SHP77 (cell line): ENCODE measurements around the gene C12orf76.
"Not testable (repeated sequence)": the region's sequence is repeated elsewhere in the genome, so short reads cannot be mapped to it uniquely, and the experiment has no call there.

ENCODE experiments used
- DNase-seq, 2 experiments: peaks; one replicate each; lab custom pipeline; 2025; lab: John Stamatoyannopoulos, UW

The C12orf76 gene

DNA sequence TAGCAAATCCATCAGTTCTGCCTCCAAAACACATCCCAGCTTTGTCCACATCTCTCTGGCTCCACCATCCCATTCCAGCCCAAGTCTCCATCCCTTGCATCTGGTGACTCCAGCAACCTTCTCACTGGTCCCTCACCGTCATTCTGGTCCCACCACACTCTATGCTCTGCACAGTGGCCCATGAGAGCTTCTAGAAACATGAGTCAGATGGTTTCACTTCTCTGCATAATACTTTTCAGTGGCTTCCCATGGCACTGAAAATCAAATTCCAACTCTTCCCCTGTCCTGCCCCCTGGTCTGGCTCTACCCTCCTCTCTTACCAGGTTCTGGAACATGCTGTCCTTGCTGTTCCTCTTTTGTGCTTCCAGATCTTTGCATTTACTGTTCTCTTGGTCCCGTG, 17.2 kb upstream of the C12orf76 start:
- no peak for DNase-seq

- DNase-seq: no peak
Observed at GRCh38 chr12:110062241-110062640, 13.9 kb upstream of the C12orf76 start.

DNA sequence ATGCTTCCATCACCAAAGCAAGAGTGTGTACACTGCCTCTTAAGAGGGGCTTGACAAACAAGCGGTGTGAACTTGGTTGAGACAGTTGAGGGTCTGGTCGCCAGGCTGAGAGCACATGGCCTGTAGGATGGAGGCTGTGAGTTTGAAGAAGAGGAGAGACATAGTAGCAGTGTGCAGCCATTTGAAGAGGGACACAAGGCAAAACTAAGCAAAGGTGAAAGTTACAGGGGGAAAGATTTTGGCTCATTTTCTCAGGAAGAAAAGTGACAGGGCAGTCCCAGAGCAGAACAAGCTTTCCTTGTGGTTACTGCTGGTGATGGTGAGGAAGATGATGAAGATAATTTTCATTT, 11.3 kb upstream of the C12orf76 start:
- no peak for DNase-seq

DNA sequence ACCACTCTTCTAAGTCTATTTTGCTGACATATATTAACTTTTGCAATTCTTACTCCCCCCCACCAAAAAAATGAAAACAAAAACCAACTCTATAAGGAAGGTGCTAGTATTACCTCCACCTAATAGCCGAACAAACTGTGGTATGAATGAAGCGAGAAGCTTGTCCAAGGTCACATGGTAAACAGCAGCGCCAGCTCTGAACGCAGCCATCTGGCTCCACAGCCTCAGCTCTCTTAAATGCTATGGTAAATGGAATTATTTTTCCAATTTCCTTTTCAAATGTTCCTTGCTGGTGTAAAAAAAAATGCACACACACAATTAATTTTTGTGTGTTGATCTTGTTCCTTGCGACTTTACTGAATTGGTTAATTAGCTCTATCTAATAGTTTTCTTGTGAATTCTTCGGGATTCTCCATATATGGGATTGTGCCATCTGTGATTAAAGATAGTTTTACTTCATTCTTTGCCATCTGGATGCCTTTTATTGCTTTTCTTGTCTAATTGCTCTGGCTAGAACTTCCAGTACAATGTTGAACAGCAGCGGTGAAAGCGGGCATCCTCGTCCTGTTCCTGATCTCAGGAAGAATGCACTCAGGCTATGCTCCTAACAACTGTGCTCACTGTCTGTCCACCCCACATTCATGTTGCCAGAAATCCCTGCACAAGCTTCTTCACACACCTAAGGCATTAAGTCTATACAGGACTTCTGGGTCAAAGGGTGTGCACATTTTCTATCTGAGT, 10.7 kb upstream of the C12orf76 start:
- no peak for DNase-seq

GRCh38 chr12:110056643-110057042, 8.3 kb upstream of the C12orf76 start:
- DNase-seq: not testable (repeated sequence)

DNA sequence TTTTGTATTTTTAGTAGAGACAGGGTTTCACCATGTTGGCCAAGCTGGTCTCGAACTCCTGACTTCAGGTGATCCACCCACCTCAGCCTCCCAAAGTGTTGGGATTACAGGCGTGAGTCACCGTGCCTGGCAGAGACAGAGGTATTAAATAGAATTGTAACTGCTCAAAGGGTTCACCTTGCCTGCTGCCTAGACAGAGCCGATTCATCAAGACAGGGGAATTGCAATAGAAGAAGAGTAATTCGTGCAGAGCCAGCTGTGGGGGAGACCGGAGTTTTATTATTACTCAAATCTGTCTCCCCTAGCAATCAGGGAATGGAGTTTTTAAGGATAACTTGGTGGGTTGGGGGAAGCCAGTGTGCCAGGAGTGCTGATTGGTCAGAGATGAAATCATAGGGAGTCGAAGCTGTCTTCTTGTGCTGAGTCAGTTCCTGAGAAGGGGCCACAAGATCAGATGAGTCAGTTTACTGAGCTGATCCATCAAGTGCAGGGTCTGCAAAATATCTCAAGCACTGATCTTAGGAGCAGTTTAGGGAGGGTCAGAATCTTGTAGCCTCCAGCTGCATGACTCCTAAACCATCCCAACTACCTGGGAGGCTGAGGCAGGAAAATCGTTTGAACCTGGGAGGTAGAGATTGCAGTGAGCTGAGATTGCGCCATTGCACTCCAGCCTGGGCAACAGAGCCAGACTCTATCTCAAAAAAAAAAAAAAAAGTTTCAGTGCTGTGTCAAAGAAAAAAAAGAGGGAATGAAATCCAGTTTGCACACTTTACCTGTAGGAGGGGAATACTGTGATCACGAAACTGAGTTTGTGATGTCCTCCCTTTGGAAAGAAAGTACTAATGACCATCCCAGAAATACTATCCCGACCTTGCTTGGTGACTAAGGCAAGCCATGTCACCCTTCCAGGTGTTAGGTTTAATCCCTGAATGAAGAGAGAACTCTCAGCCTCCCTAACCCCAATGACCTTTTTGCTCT, 7.3 kb upstream of the C12orf76 start:
- DNase-seq: not testable (repeated sequence)

DNA sequence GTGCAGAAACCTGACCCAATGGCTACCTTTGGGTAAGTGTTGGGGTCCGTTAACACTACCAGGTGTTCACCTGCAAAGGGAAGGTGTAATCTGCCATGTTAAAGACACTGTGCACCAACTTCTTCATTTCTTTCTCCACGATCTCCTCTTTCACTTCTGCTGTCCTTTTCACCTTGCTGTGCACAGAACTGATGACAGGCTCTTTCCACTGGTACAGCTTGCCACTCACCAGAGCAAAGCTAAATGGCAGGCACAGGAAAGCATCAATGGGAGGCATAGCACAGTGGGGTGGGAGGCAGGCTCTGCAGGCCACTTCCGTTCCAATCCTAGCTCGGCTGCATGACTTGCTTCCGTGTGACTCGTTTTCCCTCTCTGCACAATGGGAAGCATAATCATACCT, 2.6 kb upstream of the C12orf76 start:
- DNase-seq: no peak

DNA sequence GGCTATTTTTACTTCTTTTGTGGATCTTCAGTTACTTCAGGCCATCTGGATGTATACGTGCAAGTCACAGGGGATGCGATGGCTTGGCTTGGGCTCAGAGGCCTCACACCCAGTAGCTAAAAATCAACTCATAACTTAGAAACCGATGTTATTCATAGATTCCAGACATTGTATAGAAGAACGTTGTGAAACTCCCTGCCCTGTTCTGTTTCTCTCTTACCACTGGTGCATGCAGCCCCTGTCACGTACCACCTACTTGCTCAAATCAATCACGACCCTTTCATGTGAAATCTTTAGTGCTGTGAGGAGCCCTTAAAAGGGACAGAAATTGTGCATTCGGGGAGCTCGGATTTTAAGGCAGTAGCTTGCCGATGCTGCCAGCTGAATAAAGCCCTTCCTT, 1.3 kb upstream of the C12orf76 start:
- DNase-seq: not testable (repeated sequence)

DNA sequence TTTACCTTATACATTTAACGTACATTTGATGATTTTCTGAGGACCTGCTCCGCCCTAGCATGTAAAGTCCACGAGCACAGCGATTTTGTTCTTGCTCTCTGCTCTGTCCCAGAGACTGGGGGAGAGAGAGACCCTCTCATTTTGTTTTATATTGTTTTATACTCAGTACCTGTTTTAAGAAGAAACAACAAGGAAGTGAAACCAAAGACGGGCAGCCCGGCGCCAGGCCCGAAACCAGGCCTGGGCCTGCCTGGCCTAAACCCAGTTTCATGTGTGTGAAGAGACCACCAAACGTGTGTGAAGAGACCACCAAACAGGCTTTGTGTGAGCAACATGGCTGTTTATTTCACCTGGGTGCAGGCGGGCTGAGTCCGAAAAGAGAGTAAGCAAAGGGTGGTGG, 712 bp upstream of the C12orf76 start:
- not testable (repeated sequence) for DNase-seq

GRCh38 chr12:110047297-110047940, 903 bp downstream of the C12orf76 start:
- DNase-seq: no peak

GRCh38 chr12:110046451-110047187, 1.7 kb downstream of the C12orf76 start:
- DNase-seq: no peak

- DNase-seq: peak; percentile 43 to 68
Observed at GRCh38 chr12:110042264-110042663, 6.1 kb downstream of the C12orf76 start.

DNA sequence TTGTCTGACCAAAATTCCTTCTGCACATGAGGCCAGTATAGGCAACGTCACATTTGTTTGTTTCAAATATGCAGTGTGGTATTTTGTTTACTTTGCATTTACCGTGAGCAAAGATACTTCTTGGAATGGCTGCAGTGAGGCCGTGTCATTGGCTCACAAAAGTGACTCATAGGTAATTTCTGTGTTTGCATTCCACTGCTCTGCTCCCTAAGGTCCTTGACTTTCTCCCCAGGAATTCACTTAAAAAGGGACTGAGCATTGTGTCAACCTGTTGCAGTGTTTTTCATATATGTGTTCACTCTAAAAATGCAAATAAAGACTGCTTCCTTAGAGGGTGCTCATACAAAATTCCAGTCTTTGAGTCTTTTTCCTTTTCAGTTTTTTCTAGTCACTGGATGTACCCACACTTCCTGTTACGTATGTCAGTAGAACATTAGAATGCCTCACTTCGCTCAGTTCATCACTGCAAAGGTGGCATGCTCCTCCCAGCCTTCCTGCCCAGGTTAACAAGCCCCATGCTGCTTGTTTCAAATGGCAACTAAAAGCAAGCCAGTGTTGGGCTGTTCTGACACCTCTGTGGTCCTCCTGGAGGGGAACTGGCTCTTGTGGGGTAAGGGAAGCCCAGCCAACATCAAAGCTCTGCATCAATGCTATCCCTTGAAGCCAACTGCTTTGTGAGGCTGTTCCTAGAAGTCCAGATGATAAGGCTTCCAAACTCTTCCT, 9.1 kb downstream of the C12orf76 start:
- no peak for DNase-seq

DNA sequence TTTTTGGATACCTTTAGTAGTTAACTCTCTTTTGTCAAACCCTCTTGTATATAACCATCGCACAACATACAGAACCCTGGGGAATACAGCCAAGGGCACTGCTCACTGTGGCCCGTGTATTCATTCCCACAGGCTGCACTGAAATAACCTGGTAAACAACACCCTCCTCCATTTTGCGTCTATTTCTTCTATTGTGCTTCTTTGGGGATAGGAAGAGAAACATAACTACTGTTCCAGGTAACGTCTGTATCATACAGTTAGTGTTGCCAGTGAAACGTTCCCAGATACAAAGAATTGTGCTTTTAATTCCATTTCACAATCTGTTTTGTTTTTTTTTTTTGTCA, 9.6 kb downstream of the C12orf76 start:
- no peak for DNase-seq

- no peak for DNase-seq
Observed at GRCh38 chr12:110037315-110037714, 11.0 kb downstream of the C12orf76 start.

DNA sequence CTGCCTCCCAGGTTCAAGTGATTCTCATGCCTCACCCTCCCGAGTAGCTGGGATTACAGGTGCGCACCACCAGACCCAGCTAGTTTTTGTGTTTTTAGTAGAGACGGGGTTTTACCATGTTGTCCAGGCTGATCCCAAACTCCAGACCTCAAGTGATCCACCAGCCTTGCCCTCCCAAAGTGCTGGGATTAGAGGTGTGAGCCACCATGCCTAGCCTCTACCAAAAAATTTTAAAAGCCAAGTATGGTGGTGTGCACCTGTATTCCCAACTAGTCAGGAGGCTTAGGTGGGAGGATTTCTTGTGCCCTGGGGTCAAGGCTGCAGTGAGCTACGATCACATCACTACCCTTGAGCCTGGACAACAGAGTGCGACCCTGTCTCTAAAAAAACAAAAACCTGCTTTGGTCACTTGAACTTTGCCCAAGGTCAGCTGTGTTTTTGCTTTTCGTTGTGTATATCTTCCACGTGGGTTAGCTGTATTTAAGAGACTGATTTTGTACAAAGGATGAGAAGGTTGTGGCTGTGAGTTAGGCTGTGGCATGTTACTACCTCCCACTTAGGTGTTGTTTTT, 12.7 kb downstream of the C12orf76 start:
- no peak for DNase-seq

GRCh38 chr12:110033888-110034287, 14.4 kb downstream of the C12orf76 start:
- DNase-seq: no peak

DNA sequence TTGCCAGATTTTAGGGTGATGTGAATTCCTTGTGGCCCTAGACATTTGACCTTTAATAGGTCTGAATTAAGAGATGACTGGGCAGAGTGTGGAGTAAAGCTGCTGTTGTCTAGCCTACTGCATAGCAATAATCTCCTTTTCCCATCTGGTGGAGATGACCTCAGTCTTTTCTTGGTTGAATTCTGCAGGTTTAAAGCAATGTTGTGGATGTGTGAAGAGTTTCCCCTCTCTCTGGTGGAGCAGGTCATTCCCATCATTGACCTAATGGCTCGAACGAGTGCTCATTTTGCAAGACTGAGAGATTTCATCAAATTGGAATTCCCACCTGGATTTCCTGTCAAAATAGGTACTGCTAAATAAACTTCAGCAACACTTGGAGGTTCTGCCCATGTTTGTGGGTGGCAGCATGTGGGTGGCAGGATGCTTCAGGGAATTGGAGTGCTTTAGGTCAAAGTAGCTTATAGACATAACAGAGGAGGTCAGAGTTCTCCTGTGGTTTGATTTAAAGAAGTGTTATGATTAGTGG, 19.0 kb downstream of the C12orf76 start:
- DNase-seq: no peak

GRCh38 chr12:110028323-110028722, 20.0 kb downstream of the C12orf76 start:
- DNase-seq: no peak

DNA sequence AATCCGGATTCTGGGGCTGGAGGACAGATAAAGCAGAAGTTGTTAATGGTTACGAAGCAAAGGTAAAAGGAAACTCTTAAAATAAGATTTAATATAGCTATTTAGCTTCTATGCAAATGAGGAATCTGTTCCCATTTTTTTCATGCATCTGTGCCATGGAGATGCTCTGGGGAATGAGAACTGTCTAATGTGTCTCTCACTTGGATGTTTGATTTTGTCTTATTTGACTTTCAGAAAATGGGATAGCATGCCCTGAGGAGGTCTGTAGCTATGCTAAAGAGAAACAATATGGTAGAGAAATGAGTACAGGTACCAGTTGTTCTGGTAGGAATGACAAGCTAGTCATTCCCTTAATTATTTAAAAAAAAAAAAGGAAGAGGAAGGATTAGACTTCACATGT, 24.3 kb downstream of the C12orf76 start:
- no peak for DNase-seq
